HG02623 (cell line): ENCODE measurements around the gene ZDHHC14.
A peak's percentile ranks its signal among the peaks of the same experiment; 100 is the strongest.
"Not testable (repeated sequence)": the region's sequence is repeated elsewhere in the genome, so short reads cannot be mapped to it uniquely, and the experiment has no call there.

Experiments
- ATAC-seq: cut with Tn5 transposase; IDR thresholded peaks from one replicate; pipeline ENCODE4 v1.9.1; 2021; ENCODE audit warnings: moderate library complexity; ENCODE audit not compliant: unreplicated experiment

ZDHHC14 gene

GRCh38 chr6:157462956-157463742 is 82.2 kb downstream of the ZDHHC14 start:
- ATAC-seq, result no peak

GRCh38 chr6:157463743-157464135 is 82.7 kb downstream of the ZDHHC14 start:
- ATAC-seq, result not testable (repeated sequence)

- peak; percentile 41 for ATAC-seq
Measured at GRCh38 chr6:157464653-157465535, 83.9 kb downstream of the ZDHHC14 start.

- no peak for ATAC-seq
Measured at GRCh38 chr6:157466342-157466648, 85.3 kb downstream of the ZDHHC14 start.

- ATAC-seq, result not testable (repeated sequence)
Measured at GRCh38 chr6:157467339-157467738, 86.3 kb downstream of the ZDHHC14 start.

GRCh38 chr6:157468054-157468453 is 87.1 kb downstream of the ZDHHC14 start:
- ATAC-seq, result no peak

GRCh38 chr6:157468574-157468973 is 87.6 kb downstream of the ZDHHC14 start:
- no peak for ATAC-seq

- ATAC-seq, result no peak
Measured at GRCh38 chr6:157469378-157469777, 88.4 kb downstream of the ZDHHC14 start.

- no peak for ATAC-seq
Measured at GRCh38 chr6:157471077-157471686, 90.2 kb downstream of the ZDHHC14 start.

- ATAC-seq, result no peak
Measured at GRCh38 chr6:157471895-157472686, 91.1 kb downstream of the ZDHHC14 start.

- no peak for ATAC-seq
Measured at GRCh38 chr6:157476797-157477196, 95.8 kb downstream of the ZDHHC14 start.

GRCh38 chr6:157478926-157479325 is 97.9 kb downstream of the ZDHHC14 start:
- ATAC-seq, result no peak

- ATAC-seq, result no peak
Measured at GRCh38 chr6:157479464-157480303, 98.7 kb downstream of the ZDHHC14 start.

- no peak for ATAC-seq
Measured at GRCh38 chr6:157481189-157481864, 100.3 kb downstream of the ZDHHC14 start.

GRCh38 chr6:157481865-157482249 is 100.9 kb downstream of the ZDHHC14 start:
- ATAC-seq, result no peak

GRCh38 chr6:157483770-157484169 is 102.8 kb downstream of the ZDHHC14 start:
- ATAC-seq, result no peak

GRCh38 chr6:157484181-157484580 is 103.2 kb downstream of the ZDHHC14 start:
- no peak for ATAC-seq

GRCh38 chr6:157486572-157486971 is 105.6 kb downstream of the ZDHHC14 start:
- no peak for ATAC-seq

- no peak for ATAC-seq
Measured at GRCh38 chr6:157487110-157487773, 106.3 kb downstream of the ZDHHC14 start.
